ENCODE data around the gene CCNQ. TPM values are rescaled to one million over a fixed set of nuclear protein-coding genes. Genes with fewer than 3 reads are reported as not detected.
"Not testable (repeated sequence)": the region's sequence is repeated elsewhere in the genome, so short reads cannot be mapped to it uniquely, and the experiment has no call there.

The CCNQ gene
- total and polyA plus RNA-seq, 10 of the 15 experiments (the other 5 are each of a cell fraction or from before 2014, with no cell fraction given) = 0.45 to 36.2 (median 18.2) TPM

DNA sequence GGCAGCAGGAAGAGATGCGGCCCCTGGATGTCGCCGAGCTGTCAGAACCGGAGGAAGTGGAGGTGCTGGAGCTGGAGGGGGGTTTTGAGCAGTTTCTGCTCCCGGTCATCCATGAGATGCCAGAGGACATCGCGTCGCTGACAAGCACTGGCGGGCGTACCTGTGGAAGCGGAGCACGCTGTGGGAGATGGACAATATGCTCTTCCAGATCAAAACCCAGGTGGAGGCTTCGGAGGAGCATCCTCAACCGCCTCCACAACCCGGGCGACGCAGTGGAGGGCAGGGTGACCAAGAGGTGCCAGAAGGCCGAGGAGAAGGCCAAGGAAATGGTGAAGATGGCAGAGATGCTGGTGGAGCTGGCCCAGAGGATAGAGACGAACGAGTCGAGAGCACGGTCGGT is 7.6 kb upstream of the CCNQ start:
- H3K9ac ChIP-seq (ENCODE audit: control insufficient read depth, insufficient read depth, low read length) = no peak overlapping the region
- H3K27me3 ChIP-seq (replicated peaks in 1 of 2; ENCODE audit: control insufficient read depth in 2 of 2, insufficient read depth in 2 of 2, low read length in 1 of 2) = no peaks in the 10 kb centered on the region; a peak in 1 of 4 replicates
- in situ Hi-C loops (cut with MboI) (loop anchor here (10.0 kb wide), 1 partner anchor 108 kb away; no protein-coding TSS in a partner anchor), intact Hi-C loops (cut with micrococcal nuclease; ENCODE audit: unreplicated experiment) (no loop called here)
- no peak overlapping the region for H3K4me3 ChIP-seq
- H3K4me2 ChIP-seq (ENCODE audit: control insufficient read depth, insufficient read depth) = no peak overlapping the region
- TF ChIP-seq, protein P1, sequence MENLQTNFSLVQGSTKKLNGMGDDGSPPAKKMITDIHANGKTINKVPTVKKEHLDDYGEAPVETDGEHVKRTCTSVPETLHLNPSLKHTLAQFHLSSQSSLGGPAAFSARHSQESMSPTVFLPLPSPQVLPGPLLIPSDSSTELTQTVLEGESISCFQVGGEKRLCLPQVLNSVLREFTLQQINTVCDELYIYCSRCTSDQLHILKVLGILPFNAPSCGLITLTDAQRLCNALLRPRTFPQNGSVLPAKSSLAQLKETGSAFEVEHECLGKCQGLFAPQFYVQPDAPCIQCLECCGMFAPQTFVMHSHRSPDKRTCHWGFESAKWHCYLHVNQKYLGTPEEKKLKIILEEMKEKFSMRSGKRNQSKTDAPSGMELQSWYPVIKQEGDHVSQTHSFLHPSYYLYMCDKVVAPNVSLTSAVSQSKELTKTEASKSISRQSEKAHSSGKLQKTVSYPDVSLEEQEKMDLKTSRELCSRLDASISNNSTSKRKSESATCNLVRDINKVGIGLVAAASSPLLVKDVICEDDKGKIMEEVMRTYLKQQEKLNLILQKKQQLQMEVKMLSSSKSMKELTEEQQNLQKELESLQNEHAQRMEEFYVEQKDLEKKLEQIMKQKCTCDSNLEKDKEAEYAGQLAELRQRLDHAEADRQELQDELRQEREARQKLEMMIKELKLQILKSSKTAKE (IDR thresholded peaks at IDR 0.05; ENCODE audit: low read depth, poor library complexity, severe bottlenecking) = no peak
- no peak for TF ChIP-seq TCF7 (IDR thresholded peaks at IDR 0.05; ENCODE audit: borderline replicate concordance)
- TF ChIP-seq YBX1 (IDR thresholded peaks at IDR 0.05) = no peak
- TF ChIP-seq, protein P2, sequence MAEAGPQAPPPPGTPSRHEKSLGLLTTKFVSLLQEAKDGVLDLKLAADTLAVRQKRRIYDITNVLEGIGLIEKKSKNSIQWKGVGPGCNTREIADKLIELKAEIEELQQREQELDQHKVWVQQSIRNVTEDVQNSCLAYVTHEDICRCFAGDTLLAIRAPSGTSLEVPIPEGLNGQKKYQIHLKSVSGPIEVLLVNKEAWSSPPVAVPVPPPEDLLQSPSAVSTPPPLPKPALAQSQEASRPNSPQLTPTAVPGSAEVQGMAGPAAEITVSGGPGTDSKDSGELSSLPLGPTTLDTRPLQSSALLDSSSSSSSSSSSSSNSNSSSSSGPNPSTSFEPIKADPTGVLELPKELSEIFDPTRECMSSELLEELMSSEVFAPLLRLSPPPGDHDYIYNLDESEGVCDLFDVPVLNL (IDR thresholded peaks at IDR 0.05; ENCODE audit: low read depth, low read length) = no peak
- TF ChIP-seq NR2F1 (conservative IDR thresholded peaks at IDR 0.05) = no peak
- TF ChIP-seq ATF7 (IDR thresholded peaks at IDR 0.05; ENCODE audit: low read depth) = no peak
- no peak for TF ChIP-seq EP300 (IDR thresholded peaks at IDR 0.05; ENCODE audit: borderline replicate concordance in 1 of 2, control insufficient read depth in 1 of 2, low read depth in 2 of 2, low read length in 2 of 2)
- SMC1A ChIA-PET (ENCODE audit: uncharacterized antibody, unreplicated experiment) = no interaction called here
- no peaks in the 10 kb centered on the region for H3K79me2 ChIP-seq (ENCODE audit: control insufficient read depth, insufficient read depth, low read length)
- H4K20me1 ChIP-seq (ENCODE audit: control insufficient read depth, insufficient read depth) = no peaks in the 10 kb centered on the region
- no TSS peak for BruUV-seq (replicated peaks)
- no peak overlapping the region for H2AFZ ChIP-seq (ENCODE audit: control insufficient read depth, low read depth, low read length)
- DNase-seq (ENCODE audit: low read depth, low spot score) (no peak), ATAC-seq (no peak), FAIRE-seq (no peak)
- POLR2A ChIA-PET = no interaction called here
- CTCF ChIA-PET = interaction anchor here (1.0 to 1.1 kb wide), 2 partner anchors 61 kb away, joined by 3 read pairs; no protein-coding TSS in a partner anchor
- no peaks in the 10 kb centered on the region for H3K4me1 ChIP-seq (ENCODE audit: control insufficient read depth, insufficient read depth, low read length)
- no peaks in the 10 kb centered on the region for H3K36me3 ChIP-seq (ENCODE audit: control insufficient read depth in 2 of 2, insufficient read depth in 2 of 2, low read length in 1 of 2)
- H3K9me3 ChIP-seq (replicated peaks; ENCODE audit: control insufficient read depth, insufficient read depth, low read length) = no peaks in the 10 kb centered on the region
- WGBS (ENCODE audit: insufficient coverage, insufficient replicate concordance, low lambda C conversion rate, missing lambda C conversion rate) = 68% methylated on average over 23 of the region's 23 CpGs
- RAD21 ChIA-PET (ENCODE audit: unreplicated experiment) = no interaction called here
- no peak overlapping the region for H3K27ac ChIP-seq (ENCODE audit: control insufficient read depth, insufficient read depth)

DNA sequence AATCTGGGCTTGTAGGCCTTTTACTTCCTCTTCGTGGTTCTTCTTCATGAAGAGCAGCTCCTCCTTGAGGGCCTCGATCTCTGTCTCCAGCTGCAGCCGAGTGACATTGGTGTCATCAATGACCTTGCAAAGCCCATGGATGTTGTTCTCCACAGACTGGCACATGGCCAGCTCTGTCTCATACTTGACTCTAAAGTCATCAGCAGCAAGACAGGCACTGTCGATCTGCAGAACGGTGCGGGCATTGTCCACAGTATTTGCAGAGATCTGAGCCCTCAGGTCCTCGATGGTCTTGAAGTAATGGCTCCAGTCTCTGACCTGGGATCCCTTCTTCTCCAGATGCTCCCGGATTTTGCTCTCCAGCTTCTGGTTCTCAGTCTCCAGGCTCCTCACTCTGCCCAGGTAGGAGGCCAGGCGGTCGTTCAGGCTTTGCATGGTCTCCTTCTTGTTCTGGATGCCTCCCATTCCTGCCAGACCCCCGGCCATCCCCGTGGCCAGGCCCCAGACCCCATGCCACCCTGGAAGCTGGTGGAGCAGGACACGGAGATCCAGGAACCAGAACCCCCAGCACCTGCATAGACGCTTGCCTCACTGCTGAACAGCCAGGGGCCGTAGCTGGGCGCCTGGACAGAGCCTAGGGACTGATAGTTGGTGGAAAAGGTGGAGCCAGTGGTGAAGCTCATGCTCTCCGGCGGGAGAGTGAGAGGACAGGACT is 5.9 kb upstream of the CCNQ start:
- H3K4me2 ChIP-seq (ENCODE audit: control insufficient read depth, insufficient read depth); RAD21 ChIA-PET (ENCODE audit: unreplicated experiment); intact Hi-C loops (cut with micrococcal nuclease; ENCODE audit: unreplicated experiment); FAIRE-seq; SMC1A ChIA-PET (ENCODE audit: uncharacterized antibody, unreplicated experiment); H4K20me1 ChIP-seq (ENCODE audit: control insufficient read depth, insufficient read depth); H3K36me3 ChIP-seq (ENCODE audit: control insufficient read depth in 2 of 2, insufficient read depth in 2 of 2, low read length in 1 of 2); H3K9me3 ChIP-seq (replicated peaks; ENCODE audit: control insufficient read depth, insufficient read depth, low read length); ATAC-seq; DNase-seq (ENCODE audit: low read depth, low spot score); BruUV-seq (replicated peaks); CTCF ChIA-PET; H2AFZ ChIP-seq (ENCODE audit: control insufficient read depth, low read depth, low read length); H3K9ac ChIP-seq (ENCODE audit: control insufficient read depth, insufficient read depth, low read length); H3K4me3 ChIP-seq; H3K4me1 ChIP-seq (ENCODE audit: control insufficient read depth, insufficient read depth, low read length); H3K27me3 ChIP-seq (replicated peaks in 1 of 2; ENCODE audit: control insufficient read depth in 2 of 2, insufficient read depth in 2 of 2, low read length in 1 of 2); H3K79me2 ChIP-seq (ENCODE audit: control insufficient read depth, insufficient read depth, low read length); POLR2A ChIA-PET; H3K27ac ChIP-seq (ENCODE audit: control insufficient read depth, insufficient read depth): not testable (repeated sequence)
- WGBS (ENCODE audit: insufficient coverage, insufficient replicate concordance, low lambda C conversion rate, missing lambda C conversion rate) = 55% methylated on average over 18 of the region's 18 CpGs
- in situ Hi-C loops (cut with MboI) = loop anchor here (10.0 kb wide), 1 partner anchor 110 kb away; no protein-coding TSS in a partner anchor

Measured in GM12878 (cell line).